Testis (tissue), 3 donors: Measurements from ENCODE around the gene WWC2. TPM values are rescaled to one million over a fixed set of nuclear protein-coding genes. Genes with fewer than 3 reads are reported as not detected.

Experiments
- DNase-seq: peaks from one replicate; pipeline ENCODE4 v3.0.0-alpha.2; 2019
- H3K27ac ChIP-seq, 2 donors: fragments of 200-600 bp; sonication (generic); one replicate each; pipeline ENCODE4 v1.5.1; 2019
- H3K27me3 ChIP-seq: fragments of 200-600 bp; sonication (generic); one replicate; pipeline ENCODE4 v1.5.1; 2019
- H3K36me3 ChIP-seq: fragments of 200-600 bp; sonication (generic); one replicate; pipeline ENCODE4 v1.5.1; 2017; ENCODE audit warnings: low read depth; ENCODE audit errors: missing control alignments
- H3K4me1 ChIP-seq: fragments of 200-600 bp; sonication (generic); one replicate; pipeline ENCODE4 v1.5.1; 2019
- H3K4me3 ChIP-seq, 2 donors: fragments of 200-600 bp; sonication (generic); one replicate each; pipeline ENCODE4 v1.5.1; 2017 to 2019
- H3K9me3 ChIP-seq: fragments of 200-600 bp; sonication (generic); one replicate; pipeline ENCODE4 v1.5.1; 2017
- CTCF ChIP-seq, 3 experiments: fragments of 450-650 bp in 2 of 3; fragments of 200-600 bp in 1 of 3; sonication (generic) in 1 of 3; IDR thresholded peaks; one replicate each; pipeline ENCODE4 v1.5.1; 2016 to 2019; ENCODE audit warnings: antibody characterized with exemption in 3 of 3, mild to moderate bottlenecking in 2 of 3, moderate library complexity in 1 of 3
- POLR2A ChIP-seq: fragments of 450-650 bp; IDR thresholded peaks from one replicate; pipeline ENCODE4 v1.6.1; 2017; ENCODE audit warnings: antibody characterized with exemption, mild to moderate bottlenecking, moderate library complexity
- WGBS, 2 donors: methylation state at CpG; one replicate each; pipeline ENCODE4 v1.1.5; 2018; 5-methylcytosine and 5-hydroxymethylcytosine counted together
- intact Hi-C: fragments of 100-400 bp; cut with DNase I; formaldehyde crosslinking; loops from one replicate; pipeline ENCODE4 v1.15.1; 2023; ENCODE audit warnings: low total_unique reads
- polyA plus RNA-seq: library from polyadenylated mRNA; stranded (reverse); fragments of 350-450 nt; fragmentation: Illumina TruSeq; extraction: RNeasy Lipid Tissue Mini Kit (QIAGEN cat#74804); gene quantifications from one replicate; pipeline ENCODE4 v1.2.3, GENCODE V29; 2014; ENCODE audit warnings: low read depth, low replicate concordance; ENCODE audit not compliant: insufficient read depth
- total RNA-seq, 2 donors: library from RNA; depleted of rRNA; stranded (reverse); fragments of >200 nt; gene quantifications; one replicate each; pipeline ENCODE4 v1.2.3, GENCODE V29; 2016

WWC2 gene
- total and polyA plus RNA-seq, 3 donors from 2014 or later: 34.4 to 76.7 (median 64.2) TPM

DNA sequence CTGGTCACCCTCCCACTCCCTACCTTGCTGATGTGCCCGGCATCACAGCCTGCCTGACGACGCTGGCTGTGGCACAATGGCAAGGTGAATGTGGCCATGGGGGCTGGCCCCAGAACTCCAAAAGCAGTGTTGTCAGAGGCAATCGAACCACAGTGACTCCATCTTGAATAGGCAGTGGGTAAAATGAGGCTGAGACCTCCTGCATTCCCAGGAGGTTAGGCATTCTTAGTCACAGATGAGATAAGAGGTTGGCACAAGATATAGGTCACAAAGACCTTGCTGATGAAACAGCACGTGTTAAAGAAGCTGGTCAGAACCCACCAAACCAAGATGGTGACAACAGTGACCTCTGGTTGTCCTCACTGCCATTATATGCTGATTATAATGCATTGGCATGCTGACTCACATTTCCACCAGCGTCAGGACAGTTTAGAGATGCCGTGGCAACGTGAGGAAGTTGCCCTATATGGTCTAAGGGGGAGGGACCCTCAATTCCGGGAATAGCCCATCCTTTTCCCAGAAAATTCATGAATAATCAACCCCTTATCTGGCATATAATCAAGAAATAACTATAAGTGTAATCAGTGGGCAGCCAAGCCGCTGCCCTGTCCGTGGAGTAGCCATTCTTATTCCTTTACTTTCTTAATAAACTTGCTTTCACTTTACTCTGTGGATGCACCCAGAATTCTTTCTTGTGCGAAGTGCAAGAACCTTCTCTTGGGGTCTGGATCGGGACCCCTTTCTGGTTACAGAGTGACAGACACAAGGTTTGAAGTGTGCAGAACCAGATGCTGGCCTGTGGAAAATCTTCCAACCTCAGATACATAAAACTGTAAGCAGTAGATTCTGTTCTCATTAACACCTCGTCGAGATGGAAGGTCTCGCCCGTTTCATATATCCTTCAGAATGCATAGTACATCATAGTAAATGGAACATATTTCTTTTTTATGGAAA, 249.9 kb downstream of the WWC2 start:
- 85 to 86% methylated on average over 13 to 17 of the region's 17 CpGs for WGBS, 2 donors
- TF ChIP-seq POLR2A: no peak
- Histone ChIP-seq H3K9me3 (no peaks in the 10 kb centered on the region), H3K27me3 (no peaks in the 10 kb centered on the region), H3K27ac (no peak overlapping the region), H3K4me3 (no peak overlapping the region), H3K36me3 (no peaks in the 10 kb centered on the region), H3K4me1 (no peaks in the 10 kb centered on the region)
- no peak for DNase-seq
- intact Hi-C loops: no loop called here

DNA sequence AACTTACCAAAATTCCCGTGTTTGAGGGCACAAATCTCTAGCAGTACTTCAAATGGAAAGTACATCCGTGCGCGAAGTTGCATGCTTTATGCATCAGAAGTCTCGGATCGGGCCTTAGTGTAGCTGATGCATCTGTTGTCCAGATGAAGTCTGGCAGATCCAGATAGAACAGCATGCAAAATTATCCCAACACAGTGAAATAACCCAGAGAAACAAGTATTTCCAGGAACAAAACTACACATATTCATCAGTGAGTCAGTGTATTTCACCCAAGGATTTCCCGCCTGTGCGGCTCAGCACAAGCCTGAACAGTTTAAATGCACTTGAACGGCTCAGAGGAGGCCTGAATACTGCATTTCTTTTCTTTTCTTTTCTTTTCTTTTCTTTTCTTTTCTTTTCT, 250.6 kb downstream of the WWC2 start:
- no peak for DNase-seq
- intact Hi-C loops: no loop called here
- 92 to 96% methylated on average over 9 of the region's 9 CpGs for WGBS, 2 donors
- H3K9me3 ChIP-seq: no peaks in the 10 kb centered on the region
- H3K4me3 ChIP-seq: no peak overlapping the region
- no peaks in the 10 kb centered on the region for H3K27me3 ChIP-seq
- no peaks in the 10 kb centered on the region for H3K36me3 ChIP-seq
- no peaks in the 10 kb centered on the region for H3K4me1 ChIP-seq
- no peak overlapping the region for H3K27ac ChIP-seq
- TF ChIP-seq CTCF (IDR thresholded peaks at IDR 0.05): no peak
- no peak for TF ChIP-seq POLR2A

DNA sequence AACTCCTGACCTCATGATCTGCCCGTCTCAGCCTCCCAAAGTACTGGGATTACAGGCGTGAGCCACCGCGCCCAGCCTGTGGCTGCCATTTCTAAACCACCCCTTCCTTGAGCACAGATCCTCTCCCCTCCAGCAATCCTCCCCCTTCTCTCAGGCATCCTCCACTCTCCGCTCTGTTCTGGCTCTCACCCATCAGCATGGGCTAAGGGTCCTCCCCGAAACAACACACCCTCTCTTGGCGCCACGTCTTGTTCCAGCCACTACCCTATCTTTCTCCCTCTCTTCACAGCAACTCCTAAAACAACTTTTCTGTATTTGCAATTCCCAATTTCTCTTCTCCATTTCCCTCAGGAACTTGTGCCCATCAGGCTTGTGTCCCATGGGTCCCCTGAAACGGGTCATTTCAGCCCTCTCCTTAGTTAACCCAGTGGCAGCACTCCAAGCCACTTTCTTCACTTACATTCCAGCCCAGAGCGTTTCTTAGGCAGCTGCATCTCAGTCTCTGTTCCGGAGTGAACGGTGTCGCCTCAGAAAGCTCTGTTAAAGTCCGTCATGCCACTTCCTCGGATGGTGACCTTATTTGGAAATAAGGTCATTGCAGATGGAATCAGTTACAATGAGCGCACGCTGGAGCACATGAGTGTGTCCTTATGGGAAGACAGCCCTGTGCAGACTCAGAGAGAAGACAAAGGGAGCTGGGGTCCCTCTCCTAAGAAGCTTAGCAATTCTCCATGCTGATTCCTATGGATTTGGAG, 251.4 kb downstream of the WWC2 start:
- intact Hi-C loops: no loop called here
- Histone ChIP-seq H3K4me3 (no peak overlapping the region), H3K9me3 (no peaks in the 10 kb centered on the region), H3K27me3 (no peaks in the 10 kb centered on the region), H3K27ac (no peak overlapping the region), H3K36me3 (no peaks in the 10 kb centered on the region), H3K4me1 (no peaks in the 10 kb centered on the region)
- WGBS, 2 donors: 86 to 88% methylated on average over 15 to 17 of the region's 17 CpGs
- DNase-seq: no peak
- TF ChIP-seq POLR2A (no peak), CTCF (IDR thresholded peaks at IDR 0.05) (no peak)

- H3K27ac ChIP-seq: no peak overlapping the region
- 80 to 92% methylated on average over 5 of the region's 5 CpGs for WGBS, 2 donors
- H3K4me3 ChIP-seq: no peak overlapping the region
- no peaks in the 10 kb centered on the region for H3K9me3 ChIP-seq
- no peaks in the 10 kb centered on the region for H3K27me3 ChIP-seq
- TF ChIP-seq POLR2A: no peak
- no peak for TF ChIP-seq CTCF (IDR thresholded peaks at IDR 0.05)
- no peaks in the 10 kb centered on the region for H3K36me3 ChIP-seq
- intact Hi-C loops: no loop called here
- H3K4me1 ChIP-seq: no peaks in the 10 kb centered on the region
- DNase-seq: no peak
These were observed 253.5 kb downstream of the WWC2 start for GRCh38 chr4:183352546-183352945.

DNA sequence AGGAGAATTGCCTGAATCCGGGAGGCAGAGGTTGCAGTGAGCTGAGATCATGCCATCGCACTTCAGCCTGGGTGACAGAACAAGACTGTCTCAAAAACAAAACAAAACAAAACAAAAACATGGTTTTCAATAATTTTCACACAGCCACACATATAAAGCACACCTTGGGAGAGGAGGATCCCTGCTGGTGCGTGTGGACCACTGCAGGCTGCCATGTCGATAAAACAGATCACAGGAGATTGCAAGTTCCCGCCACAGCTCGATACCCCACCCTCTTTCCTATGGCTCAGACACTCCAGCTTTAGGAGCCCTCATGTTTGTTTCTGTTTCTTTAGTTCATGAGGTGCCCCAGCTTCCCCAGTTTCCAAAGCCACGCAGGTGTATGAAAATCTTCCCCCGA, 254.5 kb downstream of the WWC2 start:
- TF ChIP-seq CTCF (IDR thresholded peaks at IDR 0.05) (no peak), POLR2A (no peak)
- H3K4me3 ChIP-seq: no peak overlapping the region
- no peak overlapping the region for H3K27ac ChIP-seq
- no peaks in the 10 kb centered on the region for H3K4me1 ChIP-seq
- H3K27me3 ChIP-seq: no peaks in the 10 kb centered on the region
- no peaks in the 10 kb centered on the region for H3K36me3 ChIP-seq
- intact Hi-C loops: no loop called here
- H3K9me3 ChIP-seq: no peaks in the 10 kb centered on the region
- WGBS, 2 donors: 90 to 93% methylated on average over 8 of the region's 8 CpGs
- DNase-seq: no peak
